ENCODE results near the gene VEZT.

- TF ChIP-seq POLR2AphosphoS5 (IDR thresholded peaks at IDR 0.05; ENCODE audit: low read depth, low read length) (no peak), SIN3A (IDR thresholded peaks at IDR 0.05; ENCODE audit: borderline replicate concordance, insufficient read depth, low read length) (no peak), REST (IDR thresholded peaks at IDR 0.05; ENCODE audit: insufficient read depth in 1 of 2, low read depth in 2 of 2, low read length in 2 of 2) (no peak), FOXP2 (optimal IDR thresholded peaks at IDR 0.05; ENCODE audit: borderline replicate concordance, extremely low read depth, extremely low read length, insufficient read depth) (no peak), TAF1 (IDR thresholded peaks at IDR 0.05; ENCODE audit: borderline replicate concordance, insufficient read depth, low read length) (no peak)
These were observed 35.8 kb downstream of the VEZT start for GRCh38 chr12:95253386-95253785.

Data from PFSK-1 (cell line).